NCI-H446 treated with DMSO at 0.1 percent for 48 hours (cell line): ENCODE data around the gene FDCSP.
"Not testable (repeated sequence)": the region's sequence is repeated elsewhere in the genome, so short reads cannot be mapped to it uniquely, and the experiment has no call there.

Experiments used
- DNase-seq: peaks from one replicate; lab custom pipeline; 2025; lab: John Stamatoyannopoulos, UW

The FDCSP gene

DNA sequence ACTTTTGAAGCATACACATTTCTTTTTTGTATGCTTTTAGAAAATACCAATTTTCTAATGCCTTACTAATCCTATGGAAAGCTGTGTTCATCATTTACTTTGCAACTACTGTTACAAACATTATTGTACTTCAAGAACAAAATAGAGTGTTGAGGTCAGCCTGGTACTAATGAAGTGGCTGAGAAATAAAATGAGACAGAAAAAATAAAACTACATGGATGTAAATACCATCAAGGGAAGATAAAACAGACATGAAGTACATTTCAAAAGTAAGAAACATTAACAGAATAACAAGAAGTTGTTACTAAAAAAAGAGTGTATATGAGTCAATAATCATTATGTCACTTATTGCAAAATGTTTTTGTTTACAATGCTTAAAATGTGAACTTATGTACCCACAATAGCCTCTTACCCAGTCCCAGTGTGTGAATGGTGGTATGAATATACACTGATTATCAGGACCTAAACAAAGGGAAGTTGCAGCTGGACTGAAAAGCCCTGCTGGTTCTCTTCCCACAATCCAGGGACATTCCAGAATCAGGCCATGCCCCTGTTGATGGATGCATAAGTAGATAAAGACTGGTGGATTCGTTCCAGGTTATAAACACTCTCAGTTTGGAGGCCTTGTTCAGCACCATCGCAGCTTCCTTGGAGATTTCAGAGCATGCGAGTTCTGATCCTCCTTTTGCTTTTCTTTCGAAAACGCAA, 14.1 kb downstream of the FDCSP start:
- no peak for DNase-seq

DNA sequence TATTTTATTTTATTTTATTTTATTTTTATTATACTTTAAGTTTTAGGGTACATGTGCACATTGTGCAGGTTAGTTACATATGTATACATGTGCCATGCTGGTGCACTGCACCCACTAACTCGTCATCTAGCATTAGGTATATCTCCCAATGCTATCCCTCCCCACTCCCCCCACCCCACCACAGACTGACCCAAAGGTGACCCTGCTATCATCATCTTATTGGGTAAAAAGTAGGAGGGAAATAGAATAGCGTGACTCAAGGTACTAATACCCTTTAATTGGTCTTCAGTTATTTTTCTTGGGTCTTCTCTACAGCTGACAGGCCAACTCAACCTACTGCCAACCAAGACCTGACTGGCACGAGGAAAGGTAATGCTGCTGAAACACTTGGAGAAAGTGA, 16.4 kb downstream of the FDCSP start, which contains the start of gene CSN3:
Gene CSN3 (plus strand): TSS at position 301 of the 400 bp plus-strand sequence. CDS start 2,223 bp downstream, outside the sequence.
- not testable (repeated sequence) for DNase-seq

DNA sequence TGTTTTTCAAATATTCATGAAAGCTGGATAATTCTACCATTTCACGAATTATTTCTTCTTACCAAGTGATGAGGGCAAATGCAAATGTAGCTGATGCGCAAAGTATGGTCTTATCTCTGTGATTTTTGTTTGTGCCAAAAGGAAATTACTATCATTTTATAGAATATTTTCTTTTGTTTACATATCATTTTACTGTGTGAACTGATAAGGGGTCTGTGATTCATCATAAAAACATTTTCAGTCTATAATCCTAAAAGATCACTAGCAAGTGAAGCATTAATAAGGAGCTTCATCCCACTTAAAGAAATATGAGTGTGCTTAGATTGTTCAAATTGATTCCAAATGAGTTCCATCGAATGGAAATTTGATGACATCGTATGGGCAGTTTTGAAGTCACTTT, 17.2 kb downstream of the FDCSP start:
- DNase-seq, result no peak

DNA sequence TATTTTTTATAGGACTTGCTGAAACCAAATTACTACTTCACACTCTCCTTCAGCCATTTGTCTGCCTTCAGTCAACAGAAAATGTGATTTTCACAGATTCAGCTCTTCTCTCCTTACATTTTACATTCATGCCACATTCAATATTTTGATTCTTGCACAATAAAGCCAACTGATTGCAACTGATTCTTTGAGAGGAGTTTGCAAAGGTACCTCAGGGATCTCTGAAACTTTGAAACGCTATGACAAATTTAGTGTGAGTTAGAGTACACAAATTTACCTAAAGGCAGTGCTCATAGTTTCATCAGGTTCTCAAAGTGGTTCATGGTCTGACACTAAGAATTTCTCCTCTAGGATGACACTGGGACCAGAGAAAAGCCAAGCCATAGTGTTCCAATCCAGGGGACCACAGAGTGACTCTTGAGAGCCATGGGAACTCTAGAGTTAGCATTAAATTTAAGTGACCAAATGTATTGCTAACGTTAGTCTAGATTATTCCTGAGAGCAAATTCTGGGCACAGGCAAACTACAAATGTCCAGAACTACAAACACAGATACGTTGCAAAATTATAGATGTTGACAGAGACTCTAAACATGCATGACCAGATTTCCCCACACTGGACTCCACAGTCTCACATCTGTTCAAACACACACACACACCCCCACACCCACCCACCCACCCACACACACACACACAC, 25.5 kb downstream of the FDCSP start:
- no peak for DNase-seq

DNA sequence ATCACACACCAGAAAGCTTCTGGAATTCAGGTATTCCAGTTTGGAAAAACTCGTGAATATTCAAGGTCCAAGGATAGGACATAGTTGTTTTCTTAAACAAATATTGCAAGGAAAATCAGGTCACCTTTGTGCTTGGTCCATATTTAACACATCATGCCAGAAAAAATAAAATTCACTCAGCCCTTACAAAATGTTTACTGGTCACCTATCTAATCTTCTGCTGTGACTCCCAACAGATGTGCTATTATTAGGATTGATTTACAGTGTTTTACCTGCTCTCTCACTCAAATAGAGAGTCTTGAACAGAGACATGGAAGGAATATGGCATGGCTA, 26.0 kb downstream of the FDCSP start:
- DNase-seq, result no peak

DNA sequence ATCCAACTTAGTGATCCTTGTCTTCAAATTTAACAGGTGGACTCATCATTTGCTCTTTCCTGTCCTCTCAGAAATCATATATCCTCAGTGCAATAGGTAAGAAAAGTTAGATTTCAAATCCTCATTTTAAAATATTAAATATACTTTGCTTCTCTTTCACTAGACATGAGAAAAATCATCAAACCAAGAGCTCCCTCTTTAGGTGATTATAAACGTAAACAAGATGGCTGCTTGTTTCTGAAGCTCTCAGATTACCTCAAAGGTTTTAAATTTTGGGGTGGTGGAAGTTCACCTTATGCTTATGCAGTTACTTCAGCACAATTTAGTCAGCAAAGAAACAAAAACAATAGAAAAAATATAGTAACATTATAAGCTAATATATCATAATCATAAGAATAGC, 43.8 kb downstream of the FDCSP start:
- peak; percentile 8 for DNase-seq

DNA sequence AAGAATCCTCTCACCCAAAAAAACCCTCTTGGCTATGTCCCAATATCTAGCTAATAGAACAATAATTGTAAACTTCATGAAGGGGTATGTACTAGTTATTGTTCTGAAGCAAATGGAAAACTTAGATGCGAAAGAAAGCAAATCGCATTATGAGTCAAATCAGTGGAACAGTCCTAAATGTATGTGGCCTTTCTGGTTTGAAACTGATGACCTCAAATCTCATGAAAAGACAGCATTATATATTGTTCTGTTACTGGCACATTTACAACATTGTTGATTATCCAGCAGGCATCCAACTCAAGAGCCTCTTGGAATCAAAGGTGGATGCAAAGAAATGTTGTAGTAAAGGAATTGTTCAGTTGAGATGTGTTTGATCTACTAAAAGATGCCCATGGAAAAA, 51.2 kb downstream of the FDCSP start:
- no peak for DNase-seq

DNA sequence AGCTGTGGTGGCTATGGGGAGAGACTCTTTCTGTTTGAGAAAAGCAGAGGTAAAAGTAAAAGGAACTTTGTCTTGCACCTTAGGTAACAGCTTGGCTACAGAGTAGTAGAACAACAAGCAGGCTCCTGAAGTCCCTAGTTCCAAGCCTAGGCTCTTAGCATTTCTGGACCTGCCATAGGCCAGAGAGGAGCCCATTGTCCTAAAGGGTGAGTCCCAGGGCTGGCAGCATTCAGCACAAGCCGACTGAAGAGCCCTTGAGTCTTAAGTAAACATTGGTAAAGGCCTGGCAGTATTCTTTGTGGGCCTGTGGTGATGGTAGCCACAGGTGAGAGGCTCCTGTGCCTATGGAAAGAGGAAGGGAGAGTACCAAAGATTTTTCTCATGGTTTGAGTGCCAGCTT, 54.6 kb downstream of the FDCSP start:
- no peak for DNase-seq
